Activated T-helper 1 cell treated with anti-CD3 and anti-CD28 coated beads, Interleukin-12 subunit alpha, Interleukin-12 subunit beta, Interleukin-2, Interleukin-4 antibody, amounts not matched to agents 30 ng/mL and 10 ng/mL and 1 ng/mL, durations not matched to agents 14 hours and 24 hours and 36 hours (primary cell): ENCODE measurements around the gene ZBTB8A. TPM values are rescaled to one million over a fixed set of nuclear protein-coding genes. Genes with fewer than 3 reads are reported as not detected.
"Not testable (repeated sequence)": the region's sequence is repeated elsewhere in the genome, so short reads cannot be mapped to it uniquely, and the experiment has no call there.

ENCODE experiments used
- DNase-seq: peaks from one replicate; pipeline ENCODE4 v3.0.0; 2021; ENCODE audit warnings: low spot score
- H3K27ac Mint-ChIP-seq: one replicate; pipeline ENCODE4 v1.8.0; 2021; ENCODE audit warnings: mild to moderate bottlenecking, mixed read lengths
- H3K27me3 Mint-ChIP-seq: one replicate; pipeline ENCODE4 v1.8.0; 2022; ENCODE audit warnings: mild to moderate bottlenecking, moderate library complexity, mixed read lengths; ENCODE audit not compliant: insufficient read depth
- H3K36me3 Mint-ChIP-seq: one replicate; pipeline ENCODE4 v1.8.0; 2021; ENCODE audit warnings: low read depth, mixed read lengths
- H3K4me1 Mint-ChIP-seq: one replicate; pipeline ENCODE4 v1.8.0; 2021; ENCODE audit warnings: low read depth, mixed read lengths
- H3K4me3 Mint-ChIP-seq: one replicate; pipeline ENCODE4 v1.8.0; 2021; ENCODE audit warnings: mild to moderate bottlenecking, moderate library complexity, mixed read lengths
- H3K9me3 Mint-ChIP-seq: one replicate; pipeline ENCODE4 v1.8.0; 2021; ENCODE audit warnings: mixed read lengths
- intact Hi-C: fragments of 100-400 bp; cut with micrococcal nuclease; formaldehyde crosslinking; loops from one replicate; pipeline ENCODE4 v1.15.1; 2024
- total RNA-seq: library from RNA; stranded (reverse); gene quantifications from 2 replicates; pipeline ENCODE4 v1.2.3, GENCODE V29; 2022

ZBTB8A gene
- total RNA-seq, 1 donor from 2014 or later, result 0.41 TPM

GRCh38 chr1:32546611-32547010 is 7.4 kb downstream of the ZBTB8A start:
- Mint-ChIP-seq H3K4me3 (no peak overlapping the region), H3K27me3 (peaks cover 20% of the 10 kb centered on the region), H3K27ac (no peak overlapping the region), H3K9me3 (no peaks in the 10 kb centered on the region), H3K36me3 (no peaks in the 10 kb centered on the region), H3K4me1 (no peaks in the 10 kb centered on the region)
- no peak for DNase-seq
- intact Hi-C loops, result no loop called here

- Mint-ChIP-seq H3K27me3 (peaks cover 3% of the 10 kb centered on the region), H3K4me3 (no peak overlapping the region), H3K9me3 (no peaks in the 10 kb centered on the region), H3K36me3 (no peaks in the 10 kb centered on the region), H3K4me1 (no peaks in the 10 kb centered on the region), H3K27ac (no peak overlapping the region)
- intact Hi-C loops, result no loop called here
- no peak for DNase-seq
Measured at GRCh38 chr1:32549616-32550015, 10.4 kb downstream of the ZBTB8A start.

- DNase-seq, result no peak
- Mint-ChIP-seq H3K4me1 (no peaks in the 10 kb centered on the region), H3K36me3 (no peaks in the 10 kb centered on the region), H3K27me3 (no peaks in the 10 kb centered on the region), H3K27ac (no peak overlapping the region), H3K4me3 (no peak overlapping the region), H3K9me3 (no peaks in the 10 kb centered on the region)
- intact Hi-C loops, result no loop called here
Measured at GRCh38 chr1:32554288-32554687, 15.1 kb downstream of the ZBTB8A start.

GRCh38 chr1:32557035-32557434 is 17.8 kb downstream of the ZBTB8A start:
- DNase-seq, H3K9me3 Mint-ChIP-seq, H3K27ac Mint-ChIP-seq, H3K4me1 Mint-ChIP-seq, intact Hi-C loops, H3K36me3 Mint-ChIP-seq, H3K4me3 Mint-ChIP-seq, H3K27me3 Mint-ChIP-seq: not testable (repeated sequence)

- Mint-ChIP-seq H3K27me3 (peaks cover 6% of the 10 kb centered on the region), H3K4me1 (no peaks in the 10 kb centered on the region), H3K36me3 (no peaks in the 10 kb centered on the region), H3K4me3 (no peak overlapping the region), H3K27ac (no peak overlapping the region), H3K9me3 (no peaks in the 10 kb centered on the region)
- intact Hi-C loops, result no loop called here
- DNase-seq, result no peak
Measured at GRCh38 chr1:32557812-32558211, 18.6 kb downstream of the ZBTB8A start.

- no peaks in the 10 kb centered on the region for H3K9me3 Mint-ChIP-seq
Measured at GRCh38 chr1:32568929-32569328, 29.7 kb downstream of the ZBTB8A start.

GRCh38 chr1:32580348-32581017 is 41.3 kb downstream of the ZBTB8A start:
- H3K4me3 Mint-ChIP-seq, result no peak overlapping the region
- H3K27ac Mint-ChIP-seq, result no peak overlapping the region
- no peaks in the 10 kb centered on the region for H3K36me3 Mint-ChIP-seq
- H3K9me3 Mint-ChIP-seq, result no peaks in the 10 kb centered on the region
- peaks cover 5% of the 10 kb centered on the region for H3K27me3 Mint-ChIP-seq
- intact Hi-C loops, result no loop called here
- no peak for DNase-seq
- no peaks in the 10 kb centered on the region for H3K4me1 Mint-ChIP-seq

More at GRCh38 chr1:32568929-32569328, 29.7 kb downstream of the ZBTB8A start:
- peaks cover 11% of the 10 kb centered on the region for H3K27me3 Mint-ChIP-seq
- no peak for DNase-seq
- H3K36me3 Mint-ChIP-seq, result no peaks in the 10 kb centered on the region
- no peak overlapping the region for H3K4me3 Mint-ChIP-seq
- intact Hi-C loops, result no loop called here
- H3K4me1 Mint-ChIP-seq, result no peaks in the 10 kb centered on the region
- no peak overlapping the region for H3K27ac Mint-ChIP-seq

- Mint-ChIP-seq H3K36me3 (no peaks in the 10 kb centered on the region), H3K27ac (no peak overlapping the region), H3K27me3 (peaks cover 3% of the 10 kb centered on the region), H3K9me3 (no peaks in the 10 kb centered on the region), H3K4me3 (no peak overlapping the region), H3K4me1 (no peaks in the 10 kb centered on the region)
- intact Hi-C loops, result no loop called here
- no peak for DNase-seq
Measured at GRCh38 chr1:32592943-32593342, 53.7 kb downstream of the ZBTB8A start.

- H3K36me3 Mint-ChIP-seq, result no peaks in the 10 kb centered on the region
- peaks cover 3% of the 10 kb centered on the region for H3K27me3 Mint-ChIP-seq
- no peak overlapping the region for H3K27ac Mint-ChIP-seq
- no peaks in the 10 kb centered on the region for H3K9me3 Mint-ChIP-seq
- H3K4me3 Mint-ChIP-seq, result no peak overlapping the region
- no peaks in the 10 kb centered on the region for H3K4me1 Mint-ChIP-seq
- no peak for DNase-seq
- intact Hi-C loops, result no loop called here
Measured at GRCh38 chr1:32600034-32600433, 60.8 kb downstream of the ZBTB8A start.

- H3K27ac Mint-ChIP-seq, result no peak overlapping the region
- H3K4me1 Mint-ChIP-seq, result no peaks in the 10 kb centered on the region
Measured at GRCh38 chr1:32605711-32606424, 66.6 kb downstream of the ZBTB8A start.

GRCh38 chr1:32606565-32607371 is 67.5 kb downstream of the ZBTB8A start:
- no peak for DNase-seq
- Mint-ChIP-seq H3K4me3 (no peak overlapping the region), H3K9me3 (no peaks in the 10 kb centered on the region), H3K27ac (no peak overlapping the region), H3K36me3 (no peaks in the 10 kb centered on the region), H3K4me1 (no peaks in the 10 kb centered on the region), H3K27me3 (no peaks in the 10 kb centered on the region)
- intact Hi-C loops, result no loop called here

More at GRCh38 chr1:32605711-32606424, 66.6 kb downstream of the ZBTB8A start:
- Mint-ChIP-seq H3K9me3 (no peaks in the 10 kb centered on the region), H3K36me3 (no peaks in the 10 kb centered on the region), H3K4me3 (no peak overlapping the region), H3K27me3 (no peaks in the 10 kb centered on the region)
- intact Hi-C loops, result no loop called here
- no peak for DNase-seq

GRCh38 chr1:32609180-32609579 is 70.0 kb downstream of the ZBTB8A start:
- DNase-seq, result no peak
- intact Hi-C loops, result no loop called here

GRCh38 chr1:32611859-32612188 is 72.6 kb downstream of the ZBTB8A start:
- Mint-ChIP-seq H3K27me3 (no peaks in the 10 kb centered on the region), H3K36me3 (peaks cover under 1% of the 10 kb centered on the region), H3K4me1 (peaks cover 12% of the 10 kb centered on the region), H3K4me3 (peak overlapping the region; percentile 42), H3K9me3 (no peaks in the 10 kb centered on the region), H3K27ac (no peak overlapping the region)
- intact Hi-C loops, result loop anchor here (1.0 kb wide), 1 partner anchor 38 kb away; the partner anchor contains the start of gene ZBTB8OS
- no peak for DNase-seq

More at GRCh38 chr1:32609180-32609579, 70.0 kb downstream of the ZBTB8A start:
- peaks cover 12% of the 10 kb centered on the region for H3K4me1 Mint-ChIP-seq
- no peaks in the 10 kb centered on the region for H3K9me3 Mint-ChIP-seq
- no peaks in the 10 kb centered on the region for H3K27me3 Mint-ChIP-seq
- no peak overlapping the region for H3K27ac Mint-ChIP-seq
- no peaks in the 10 kb centered on the region for H3K36me3 Mint-ChIP-seq
- H3K4me3 Mint-ChIP-seq, result no peak overlapping the region
